ENCODE results near the gene AHNAK.
A peak's percentile ranks its signal among the peaks of the same experiment; 100 is the strongest.

The AHNAK gene

DNA sequence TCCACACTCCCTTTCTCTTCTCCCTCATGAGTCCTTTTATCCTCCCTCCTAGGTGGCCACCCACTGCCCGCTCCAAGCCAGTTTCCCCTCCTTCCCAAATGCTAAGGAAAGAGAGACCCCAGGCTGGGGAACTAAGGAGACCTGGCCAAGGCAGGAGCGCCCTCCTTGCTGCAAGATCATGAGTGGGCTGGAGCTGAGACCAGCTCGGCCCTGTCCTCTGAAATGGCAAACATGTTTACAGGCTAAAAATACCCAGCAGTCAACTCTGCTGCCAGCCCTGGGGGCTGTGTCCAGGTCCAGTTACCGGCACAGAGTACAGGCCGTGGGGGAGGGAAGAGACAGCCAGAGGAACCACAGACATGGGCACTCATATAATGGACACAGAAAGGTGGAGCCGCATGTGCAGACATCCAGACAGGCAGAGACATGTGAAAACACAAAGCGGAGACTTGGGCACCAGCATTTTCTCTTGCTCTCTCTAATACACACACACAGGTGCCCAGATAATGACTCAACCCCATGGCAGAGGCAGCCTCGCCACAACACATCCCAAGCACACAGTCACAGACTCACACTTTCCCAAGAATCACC is 1.2 kb upstream of the AHNAK start:
- TF ChIP-seq CTCF (IDR thresholded peaks at IDR 0.05; ENCODE audit: low read length, missing control alignments) = no peak
- DNase-seq (ENCODE audit: low read depth) = no peak
- peak overlapping the region; percentile 73 for H3K4me3 ChIP-seq (replicated peaks; ENCODE audit: low read depth, low read length)

DNA sequence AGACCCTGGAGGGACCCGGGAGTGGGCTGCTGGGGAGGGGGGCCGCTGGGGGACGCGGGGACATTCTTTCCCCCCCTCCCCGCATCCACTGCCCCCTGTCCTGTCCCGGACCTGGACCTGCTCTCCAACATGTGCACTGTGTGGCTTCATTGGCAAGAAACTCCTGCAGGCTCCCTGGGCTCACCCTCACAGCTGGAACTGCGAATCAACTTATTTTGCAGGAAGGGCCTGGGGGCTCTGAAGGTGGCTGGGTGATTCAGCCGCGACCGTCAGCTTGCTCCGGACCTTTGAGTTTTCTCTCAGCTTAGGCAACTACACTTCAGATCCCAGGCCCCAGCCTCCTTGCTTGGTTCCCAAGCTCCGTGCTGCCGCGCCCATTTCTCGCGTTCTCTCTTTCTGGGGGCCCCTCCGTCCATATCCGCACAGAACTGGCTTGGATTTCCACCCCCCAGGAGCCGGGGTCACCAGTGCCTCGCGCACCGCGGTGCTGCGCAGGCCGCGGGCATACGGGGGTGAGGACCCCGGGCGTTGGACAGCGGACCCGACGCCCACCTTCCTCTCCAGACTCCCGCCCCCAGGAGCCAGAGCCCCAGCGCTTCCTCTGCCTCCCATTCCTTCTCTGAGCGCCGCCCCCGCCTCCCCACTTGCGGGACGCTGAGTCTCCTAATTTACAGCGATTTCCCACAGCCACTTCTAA is 471 bp upstream of the AHNAK start:
- peak overlapping the region; percentile 73 for H3K4me3 ChIP-seq (replicated peaks; ENCODE audit: low read depth, low read length)
- no peak for TF ChIP-seq CTCF (IDR thresholded peaks at IDR 0.05; ENCODE audit: low read length, missing control alignments)
- peak; percentile 42 for DNase-seq (ENCODE audit: low read depth)

- peak; percentile 97 for DNase-seq (ENCODE audit: low read depth)
- H3K4me3 ChIP-seq (replicated peaks; ENCODE audit: low read depth, low read length) = peak overlapping the region; percentile 73
- TF ChIP-seq CTCF (IDR thresholded peaks at IDR 0.05; ENCODE audit: low read length, missing control alignments) = peak; percentile 2
Measured at GRCh38 chr11:62545437-62546243, 966 bp downstream of the AHNAK start.

DNA sequence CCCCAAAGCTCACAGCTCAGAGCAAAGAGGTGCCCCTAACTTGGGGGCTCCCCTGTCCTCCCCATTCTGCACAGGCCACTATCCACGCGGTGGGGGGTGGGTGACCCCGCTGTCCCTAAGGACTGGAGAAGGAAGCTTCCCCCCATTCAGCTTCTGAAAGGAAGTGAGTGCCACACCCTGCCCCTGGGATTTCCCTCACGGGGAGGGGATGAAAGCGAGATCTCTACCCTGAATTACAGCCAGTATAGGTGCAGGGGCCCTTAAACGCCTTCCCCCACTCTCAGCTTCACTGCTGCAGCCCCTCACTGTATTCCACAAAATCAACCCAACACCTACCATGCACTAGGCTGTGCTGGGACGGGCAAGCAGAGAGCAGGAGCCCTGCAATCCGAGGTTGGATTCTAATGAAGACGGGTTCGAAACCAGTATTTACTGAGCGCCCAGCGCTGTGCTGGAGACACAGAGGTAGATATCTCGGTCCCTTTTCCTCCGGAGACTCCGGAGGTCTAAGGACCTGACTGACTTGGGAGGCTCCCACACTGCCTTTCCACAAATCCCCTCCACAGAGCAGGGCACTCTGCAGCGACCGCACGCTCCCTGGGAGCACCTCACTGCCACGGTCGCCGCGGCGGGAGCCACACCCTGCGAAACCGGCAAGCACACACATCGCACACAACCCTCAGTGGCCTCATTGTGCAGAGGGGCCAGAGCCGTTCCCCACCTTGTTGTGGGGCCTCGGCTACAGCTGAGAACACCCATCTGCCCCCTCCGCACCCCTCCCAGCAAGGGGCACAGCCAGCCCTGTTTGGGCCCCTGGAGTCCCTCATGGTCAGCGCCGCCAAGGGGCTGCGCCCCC is 1.8 kb downstream of the AHNAK start:
- H3K4me3 ChIP-seq (replicated peaks; ENCODE audit: low read depth, low read length) = peak overlapping the region; percentile 73
- no peak for TF ChIP-seq CTCF (IDR thresholded peaks at IDR 0.05; ENCODE audit: low read length, missing control alignments)
- no peak for DNase-seq (ENCODE audit: low read depth)

GRCh38 chr11:62543680-62544444 is 2.7 kb downstream of the AHNAK start:
- DNase-seq (ENCODE audit: low read depth) = no peak
- no peak for TF ChIP-seq CTCF (IDR thresholded peaks at IDR 0.05; ENCODE audit: low read length, missing control alignments)
- H3K4me3 ChIP-seq (replicated peaks; ENCODE audit: low read depth, low read length) = peak overlapping the region; percentile 73
